Right ventricle myocardium superior (tissue), 1 donor: Measurements from ENCODE around the gene ADARB1. TPM values are rescaled to one million over a fixed set of nuclear protein-coding genes. Genes with fewer than 3 reads are reported as not detected.
"Not testable (repeated sequence)": the region's sequence is repeated elsewhere in the genome, so short reads cannot be mapped to it uniquely, and the experiment has no call there.

Experiments
- ATAC-seq: fragments of 200-7000 bp; cut with Tn5 transposase; one replicate; pipeline ENCODE4 v1.9.1; 2020; ENCODE audit warnings: mild to moderate bottlenecking; ENCODE audit not compliant: poor library complexity
- DNase-seq: peaks from one replicate; pipeline ENCODE4 v3.0.0-alpha.2; 2020
- intact Hi-C: fragments of 100-400 bp; cut with DNase I; formaldehyde crosslinking; loops from one replicate; pipeline ENCODE4 v1.11.2; 2022
- total RNA-seq: library from RNA; stranded (reverse); fragmentation: NEBNext Ultra II Directional; extraction: Animal tissue kit (Norgen Biotek cat#: 25700); gene quantifications from one replicate; pipeline ENCODE4 v1.2.1, GENCODE V29; 2021
- donor health status: DM: no; HTN: yes; CAD: no; lungs with severe emphysema.

The ADARB1 gene
- total RNA-seq, 1 donor from 2014 or later = 11.6 TPM

- ATAC-seq = no peak
- intact Hi-C loops = loop anchor here (2.0 to 5.0 kb wide), 2 partner anchors 188 to 244 kb away; no protein-coding TSS in a partner anchor
- no peak for DNase-seq
These were observed 62.1 kb downstream of the ADARB1 start for GRCh38 chr21:45136500-45136899.

GRCh38 chr21:45136927-45137611, 62.7 kb downstream of the ADARB1 start:
- DNase-seq (peak; percentile 90), ATAC-seq (peak; percentile 73)
- intact Hi-C loops = loop anchor here (2.0 to 5.0 kb wide), 2 partner anchors 188 to 245 kb away; no protein-coding TSS in a partner anchor

- no peak for DNase-seq
- intact Hi-C loops = loop anchor here (2.0 to 5.0 kb wide), 2 partner anchors 189 to 245 kb away; no protein-coding TSS in a partner anchor
- ATAC-seq = no peak
These were observed 63.2 kb downstream of the ADARB1 start for GRCh38 chr21:45137612-45137937.

- DNase-seq = peak; percentile 82
- intact Hi-C loops = loop anchor here (5.0 kb wide), 1 partner anchor 246 kb away; no protein-coding TSS in a partner anchor
- ATAC-seq = peak; percentile 54
These were observed 64.0 kb downstream of the ADARB1 start for GRCh38 chr21:45138199-45139002.

- intact Hi-C loops = loop anchor here (5.0 kb wide), 1 partner anchor 247 kb away; no protein-coding TSS in a partner anchor
- not testable (repeated sequence) for ATAC-seq, DNase-seq
These were observed 64.6 kb downstream of the ADARB1 start for GRCh38 chr21:45139003-45139360.

- intact Hi-C loops = loop anchor here (5.0 kb wide), 1 partner anchor 247 kb away; no protein-coding TSS in a partner anchor
- no peak for DNase-seq
- no peak for ATAC-seq
These were observed 65.1 kb downstream of the ADARB1 start for GRCh38 chr21:45139473-45139872.

- intact Hi-C loops = no loop called here
- ATAC-seq (peak; percentile 90), DNase-seq (peak; percentile 75)
These were observed 66.1 kb downstream of the ADARB1 start for GRCh38 chr21:45140346-45140940.

- ATAC-seq, DNase-seq, intact Hi-C loops: not testable (repeated sequence)
These were observed 66.6 kb downstream of the ADARB1 start for GRCh38 chr21:45140944-45141343.

GRCh38 chr21:45141507-45141906, 67.1 kb downstream of the ADARB1 start:
- ATAC-seq = no peak
- no peak for DNase-seq
- intact Hi-C loops = no loop called here

- DNase-seq = no peak
- intact Hi-C loops = no loop called here
- no peak for ATAC-seq
These were observed 68.3 kb downstream of the ADARB1 start for GRCh38 chr21:45142469-45143308.

GRCh38 chr21:45143855-45144254, 69.5 kb downstream of the ADARB1 start:
- intact Hi-C loops = no loop called here
- ATAC-seq = no peak
- DNase-seq = no peak

GRCh38 chr21:45145146-45145545, 70.8 kb downstream of the ADARB1 start:
- no peak for ATAC-seq
- intact Hi-C loops = no loop called here
- DNase-seq = no peak

- ATAC-seq, intact Hi-C loops, DNase-seq: not testable (repeated sequence)
These were observed 71.5 kb downstream of the ADARB1 start for GRCh38 chr21:45145846-45146245.

- DNase-seq = no peak
- intact Hi-C loops = no loop called here
- peak; percentile 41 for ATAC-seq
These were observed 71.9 kb downstream of the ADARB1 start for GRCh38 chr21:45146306-45146705.

- ATAC-seq = no peak
- DNase-seq = no peak
- intact Hi-C loops = no loop called here
These were observed 72.4 kb downstream of the ADARB1 start for GRCh38 chr21:45146801-45147200.

GRCh38 chr21:45147473-45148315, 73.3 kb downstream of the ADARB1 start:
- intact Hi-C loops = no loop called here
- ATAC-seq (no peak), DNase-seq (no peak)

GRCh38 chr21:45148316-45148990, 74.1 kb downstream of the ADARB1 start:
- no peak for ATAC-seq
- intact Hi-C loops = no loop called here
- DNase-seq = no peak
